Activated CD4-positive, alpha-beta T cell treated with anti-CD3 and anti-CD28 coated beads for 36 hours (primary cell): ENCODE results near the gene RAD51B. TPM values are rescaled to one million over a fixed set of nuclear protein-coding genes. Genes with fewer than 3 reads are reported as not detected.

ENCODE experiments used
- ATAC-seq: fragments of 200-7000 bp; cut with Tn5 transposase; one replicate; pipeline ENCODE4 v1.10.0; 2021; ENCODE audit warnings: mild to moderate bottlenecking, moderate library complexity
- CTCF ChIA-PET: fragments of 350-600 bp; sonication (Branson Sonifier 250); formaldehyde crosslinking; loops from one replicate; lab custom pipeline; 2021; ENCODE audit warnings: antibody characterized with exemption; lab: Charles Lee
- POLR2A ChIA-PET: fragments of 350-600 bp; sonication (Branson Sonifier 250); formaldehyde crosslinking; loops from one replicate; lab custom pipeline; 2021; ENCODE audit warnings: antibody characterized with exemption, inconsistent platforms; lab: Charles Lee
- DNase-seq: peaks from one replicate; pipeline ENCODE4 v3.0.0-alpha.2; 2020
- H3K27ac Mint-ChIP-seq: one replicate; pipeline ENCODE4 v1.8.0; 2021; ENCODE audit warnings: mixed read lengths
- H3K27me3 Mint-ChIP-seq: one replicate; pipeline ENCODE4 v1.8.0; 2021; ENCODE audit warnings: mixed read lengths
- H3K36me3 Mint-ChIP-seq: one replicate; pipeline ENCODE4 v1.8.0; 2021; ENCODE audit warnings: low read depth, mixed read lengths
- H3K4me1 Mint-ChIP-seq: one replicate; pipeline ENCODE4 v1.8.0; 2021; ENCODE audit warnings: mixed read lengths
- H3K4me3 Mint-ChIP-seq: one replicate; pipeline ENCODE4 v1.8.0; 2021; ENCODE audit warnings: mild to moderate bottlenecking, moderate library complexity, mixed read lengths
- H3K9me3 Mint-ChIP-seq: one replicate; pipeline ENCODE4 v1.8.0; 2021; ENCODE audit warnings: low read depth, mixed read lengths
- intact Hi-C, 2 experiments: fragments of 100-400 bp; cut with DNase I in 1 of 2; cut with micrococcal nuclease in 1 of 2; formaldehyde crosslinking; loops; one replicate each; pipeline versions ENCODE4 v1.14.2 to v1.15.1; 2022 to 2024; cut with DNase I, micrococcal nuclease
- total RNA-seq, 2 experiments: library from RNA; stranded (reverse); gene quantifications; one replicate each; pipeline ENCODE4 v1.2.3, GENCODE V29; 2021

RAD51B gene
- total RNA-seq, 2 experiments from 2014 or later = 26.4 to 39.9 TPM

DNA sequence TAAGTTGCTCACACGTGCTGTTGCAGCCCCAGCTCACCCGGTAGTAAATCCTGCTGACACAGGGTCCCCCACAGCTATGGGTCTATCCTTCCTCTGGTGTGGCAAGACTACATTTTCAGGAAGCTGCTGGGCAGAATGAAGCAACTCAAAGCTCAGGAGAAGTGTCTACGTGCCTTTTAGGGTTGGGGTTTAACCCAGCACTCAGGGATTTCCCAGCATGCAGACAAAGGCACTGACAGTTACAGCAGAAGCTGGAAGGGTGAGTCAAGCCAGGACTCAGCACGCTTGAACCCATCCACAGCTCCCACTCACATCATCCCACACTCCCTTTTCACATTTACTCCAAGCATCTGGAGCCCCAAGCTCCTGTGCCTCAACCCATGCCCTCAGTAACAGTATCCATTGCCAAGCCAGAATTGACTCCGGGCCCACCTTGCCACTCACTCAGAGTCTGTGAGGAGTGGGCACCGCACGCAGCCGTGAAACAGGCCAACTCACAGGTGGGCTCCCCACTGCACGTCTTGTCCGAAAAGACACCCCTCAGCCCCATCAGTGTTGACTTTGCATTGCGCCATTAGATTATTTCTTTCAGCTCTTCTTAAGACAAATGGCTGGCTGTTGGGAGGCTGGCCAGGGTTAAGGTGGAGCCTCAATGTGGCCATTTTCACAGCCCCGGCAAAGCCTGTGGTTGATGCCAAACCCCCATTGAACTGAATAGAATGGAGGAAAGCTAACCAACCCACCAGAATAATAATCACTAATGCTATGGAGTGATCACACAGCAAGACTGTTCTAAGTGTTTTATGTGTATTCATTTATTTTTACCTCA lies 913.7 kb downstream of the RAD51B start:
- intact Hi-C loops = loop anchor here in 1 of 2 experiments (5.0 kb wide), 2 partner anchors 46 to 54 kb away; no protein-coding TSS in a partner anchor
- H3K4me3 Mint-ChIP-seq = peak overlapping the region; percentile 38
- ChIA-PET POLR2A (no interaction called here), CTCF (interaction anchor here (0.6 to 1.9 kb wide), 7 partner anchors 14 to 729 kb away, joined by 3 to 8 read pairs (median 3); no protein-coding TSS in a partner anchor)
- H3K9me3 Mint-ChIP-seq = no peaks in the 10 kb centered on the region
- H3K4me1 Mint-ChIP-seq = peaks cover 56% of the 10 kb centered on the region
- H3K27ac Mint-ChIP-seq = peak overlapping the region; percentile 81
- peaks cover 1% of the 10 kb centered on the region for H3K36me3 Mint-ChIP-seq
- H3K27me3 Mint-ChIP-seq = no peaks in the 10 kb centered on the region
- DNase-seq = peak; percentile 67
- ATAC-seq = peak; percentile 83

DNA sequence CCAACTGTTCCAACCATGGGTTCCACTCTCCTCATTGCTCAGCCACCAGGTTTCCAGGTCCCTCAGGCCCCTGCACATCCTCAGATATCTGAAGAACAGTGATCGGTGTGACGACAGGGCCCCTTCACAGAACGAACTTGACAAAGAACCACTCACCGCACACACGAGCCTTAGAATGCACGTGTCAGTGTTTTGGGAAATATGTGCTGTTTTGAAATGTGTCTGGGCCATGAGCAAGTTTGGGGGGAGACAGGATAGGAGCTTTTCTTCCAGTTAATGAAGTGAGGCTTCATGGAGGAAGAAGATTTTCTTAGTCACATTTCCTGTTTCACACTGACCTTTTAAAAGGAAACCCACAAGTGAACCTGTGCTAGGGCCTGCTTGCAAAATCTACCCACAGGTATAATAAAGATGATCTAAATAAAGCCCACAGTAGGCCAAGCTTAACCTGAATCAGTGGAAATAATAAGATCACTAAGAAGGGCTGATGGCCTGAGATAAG lies 914.7 kb downstream of the RAD51B start:
- ChIA-PET POLR2A (interaction anchor here (0.6 kb wide), 1 partner anchor 61 kb away, joined by 3 read pairs; no protein-coding TSS in a partner anchor), CTCF (interaction anchor here (1.7 to 1.9 kb wide), 2 partner anchors 15 to 18 kb away, joined by 4 to 8 read pairs; no protein-coding TSS in a partner anchor)
- peak overlapping the region; percentile 85 for H3K27ac Mint-ChIP-seq
- no peak overlapping the region for H3K4me3 Mint-ChIP-seq
- no peaks in the 10 kb centered on the region for H3K27me3 Mint-ChIP-seq
- intact Hi-C loops = loop anchor here (1.0 to 5.0 kb wide), 5 partner anchors 47 to 55 kb away; no protein-coding TSS in a partner anchor
- H3K4me1 Mint-ChIP-seq = peaks cover 47% of the 10 kb centered on the region
- peaks cover 1% of the 10 kb centered on the region for H3K36me3 Mint-ChIP-seq
- no peaks in the 10 kb centered on the region for H3K9me3 Mint-ChIP-seq
- DNase-seq = peak; percentile 61
- peak; percentile 59 for ATAC-seq

DNA sequence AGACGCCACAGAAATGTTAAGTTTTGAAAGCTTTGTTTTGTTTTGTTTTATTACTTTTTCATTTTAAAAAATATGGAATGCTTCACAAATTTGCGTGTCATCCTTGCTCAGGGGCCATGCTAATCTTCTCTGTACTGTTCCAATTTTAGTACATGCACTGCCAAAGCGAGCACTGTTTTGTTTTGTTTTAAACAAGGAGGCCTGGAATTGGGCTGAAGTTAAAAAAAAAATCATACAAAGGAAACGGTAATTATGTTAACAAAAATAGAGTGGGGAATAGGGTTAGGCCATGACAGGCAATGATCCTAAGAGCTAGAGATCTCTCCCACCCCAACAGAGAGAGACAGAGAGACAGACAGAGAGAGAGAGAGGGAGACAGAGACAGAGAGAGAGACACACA lies 916.3 kb downstream of the RAD51B start:
- Mint-ChIP-seq H3K36me3 (peaks cover 1% of the 10 kb centered on the region), H3K4me1 (peaks cover 39% of the 10 kb centered on the region), H3K9me3 (no peaks in the 10 kb centered on the region), H3K27me3 (no peaks in the 10 kb centered on the region), H3K27ac (peak overlapping the region; percentile 26), H3K4me3 (no peak overlapping the region)
- intact Hi-C loops = loop anchor here in 1 of 2 experiments (2.0 kb wide), 2 partner anchors 45 to 53 kb away; no protein-coding TSS in a partner anchor
- ChIA-PET CTCF (interaction anchor here (0.7 kb wide), 2 partner anchors 10 to 82 kb away, joined by 3 to 4 read pairs; no protein-coding TSS in a partner anchor), POLR2A (interaction anchor here (0.7 kb wide), 1 partner anchor 66 kb away, joined by 8 read pairs; no protein-coding TSS in a partner anchor)
- ATAC-seq = no peak
- DNase-seq = no peak

DNA sequence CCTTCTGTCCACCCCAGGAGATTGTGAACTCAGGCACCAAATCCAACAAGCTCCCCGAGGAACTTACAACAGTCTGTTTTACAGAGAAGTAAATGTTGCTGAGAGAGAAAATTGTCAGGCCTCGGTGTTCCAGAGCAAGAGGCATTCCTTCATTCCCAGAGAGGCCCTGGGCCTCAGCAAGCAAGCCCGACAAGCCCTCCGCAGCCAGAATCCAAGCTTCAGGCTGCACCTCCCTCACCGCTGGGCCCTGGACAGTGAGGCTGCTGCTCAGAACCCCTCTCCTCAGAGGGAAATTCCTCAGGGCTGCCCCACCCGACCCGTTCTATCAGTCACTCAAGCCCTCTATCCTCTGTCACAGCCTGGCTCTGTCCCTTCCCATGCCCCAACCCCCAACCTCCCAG lies 916.9 kb downstream of the RAD51B start:
- POLR2A ChIA-PET = interaction anchor here (0.6 to 0.7 kb wide), 2 partner anchors 66 to 230 kb away, joined by 3 to 8 read pairs; no protein-coding TSS in a partner anchor
- intact Hi-C loops = no loop called here
- H3K4me1 Mint-ChIP-seq = peaks cover 39% of the 10 kb centered on the region
- DNase-seq (no peak), ATAC-seq (no peak)
- H3K27me3 Mint-ChIP-seq = no peaks in the 10 kb centered on the region
- peaks cover 2% of the 10 kb centered on the region for H3K9me3 Mint-ChIP-seq
- CTCF ChIA-PET = interaction anchor here (0.7 kb wide), 2 partner anchors 39 to 82 kb away, joined by 3 to 4 read pairs; no protein-coding TSS in a partner anchor
- peaks cover 1% of the 10 kb centered on the region for H3K36me3 Mint-ChIP-seq
- peak overlapping the region; percentile 26 for H3K27ac Mint-ChIP-seq
- H3K4me3 Mint-ChIP-seq = no peak overlapping the region

DNA sequence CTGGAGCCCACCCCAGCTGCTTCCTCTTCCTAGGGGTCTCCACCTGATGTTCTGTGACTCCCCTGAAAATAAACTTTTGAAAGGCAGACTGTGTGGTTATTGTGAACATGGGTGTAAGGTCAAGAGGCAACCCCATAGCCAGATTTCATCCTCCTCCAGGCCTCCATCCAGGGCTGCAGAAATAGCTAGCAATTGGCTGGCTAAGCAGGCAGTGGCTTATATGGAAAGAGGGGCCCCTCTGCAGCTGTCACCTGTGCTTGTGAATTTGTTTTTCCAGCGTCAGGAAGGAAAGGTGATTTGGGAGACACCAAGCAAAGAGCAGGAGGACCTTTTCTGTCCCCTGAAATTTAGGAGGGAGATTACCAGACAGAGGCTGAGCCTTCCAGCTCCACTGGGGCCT lies 917.5 kb downstream of the RAD51B start:
- ChIA-PET CTCF (interaction anchor here (0.7 kb wide), 1 partner anchor 39 kb away, joined by 3 read pairs; no protein-coding TSS in a partner anchor), POLR2A (interaction anchor here (0.6 kb wide), 1 partner anchor 328 kb away, joined by 4 read pairs; no protein-coding TSS in a partner anchor)
- no peak overlapping the region for H3K4me3 Mint-ChIP-seq
- H3K4me1 Mint-ChIP-seq = peaks cover 36% of the 10 kb centered on the region
- intact Hi-C loops = no loop called here
- ATAC-seq = no peak
- H3K9me3 Mint-ChIP-seq = peaks cover 2% of the 10 kb centered on the region
- DNase-seq = no peak
- H3K27me3 Mint-ChIP-seq = no peaks in the 10 kb centered on the region
- no peak overlapping the region for H3K27ac Mint-ChIP-seq
- peaks cover 1% of the 10 kb centered on the region for H3K36me3 Mint-ChIP-seq

DNA sequence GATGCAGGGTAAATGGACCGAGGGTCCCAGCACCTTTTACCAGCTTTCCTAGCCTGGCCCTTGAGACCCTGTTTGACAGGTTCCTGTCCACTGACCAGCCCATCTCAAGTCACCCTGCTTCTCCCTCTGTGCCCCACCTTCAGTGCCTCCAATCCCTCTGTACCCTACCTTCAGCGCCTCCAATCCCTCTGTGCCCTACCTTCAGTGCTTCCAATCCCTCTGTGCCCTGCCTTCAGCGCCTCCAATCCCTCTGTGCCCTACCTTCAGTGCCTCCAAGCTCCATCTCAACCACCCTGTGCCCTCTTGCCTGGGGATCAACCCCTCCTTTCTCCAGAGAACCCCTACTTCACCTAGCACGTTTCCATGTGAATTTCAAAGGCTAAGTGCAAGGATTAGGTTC lies 919.0 kb downstream of the RAD51B start:
- ATAC-seq (no peak), DNase-seq (no peak)
- intact Hi-C loops = no loop called here
- no peaks in the 10 kb centered on the region for H3K27me3 Mint-ChIP-seq
- no peak overlapping the region for H3K4me3 Mint-ChIP-seq
- CTCF ChIA-PET = interaction anchor here (0.9 kb wide), 1 partner anchor 42 kb away, joined by 4 read pairs; no protein-coding TSS in a partner anchor
- peaks cover 1% of the 10 kb centered on the region for H3K36me3 Mint-ChIP-seq
- H3K4me1 Mint-ChIP-seq = peaks cover 22% of the 10 kb centered on the region
- H3K27ac Mint-ChIP-seq = no peak overlapping the region
- peaks cover 2% of the 10 kb centered on the region for H3K9me3 Mint-ChIP-seq
- POLR2A ChIA-PET = no interaction called here

DNA sequence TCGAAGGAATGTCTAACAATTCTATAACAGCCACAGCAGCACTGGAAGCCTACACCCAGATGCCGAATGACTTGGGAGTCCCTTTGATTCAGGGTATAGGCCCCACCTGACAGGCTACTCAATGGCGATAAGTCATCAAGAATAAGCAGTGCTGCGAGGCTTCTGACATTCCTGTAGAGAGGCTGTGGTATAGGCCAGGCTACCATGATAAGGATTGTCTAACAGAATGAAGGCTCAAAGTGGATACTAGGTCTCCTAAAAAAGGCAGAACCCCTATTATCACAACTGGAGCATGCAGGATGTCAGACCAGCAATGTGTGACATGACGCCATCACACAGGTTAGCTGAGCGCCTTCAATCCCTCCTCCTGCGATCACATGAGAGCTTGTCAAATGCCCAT lies 920.1 kb downstream of the RAD51B start:
- H3K9me3 Mint-ChIP-seq = peaks cover 2% of the 10 kb centered on the region
- ChIA-PET POLR2A (interaction anchor here (0.6 kb wide), 1 partner anchor 367 kb away, joined by 5 read pairs; no protein-coding TSS in a partner anchor), CTCF (no interaction called here)
- peaks cover 10% of the 10 kb centered on the region for H3K4me1 Mint-ChIP-seq
- ATAC-seq = no peak
- intact Hi-C loops = no loop called here
- no peak overlapping the region for H3K27ac Mint-ChIP-seq
- H3K27me3 Mint-ChIP-seq = no peaks in the 10 kb centered on the region
- peaks cover 1% of the 10 kb centered on the region for H3K36me3 Mint-ChIP-seq
- no peak overlapping the region for H3K4me3 Mint-ChIP-seq
- no peak for DNase-seq

DNA sequence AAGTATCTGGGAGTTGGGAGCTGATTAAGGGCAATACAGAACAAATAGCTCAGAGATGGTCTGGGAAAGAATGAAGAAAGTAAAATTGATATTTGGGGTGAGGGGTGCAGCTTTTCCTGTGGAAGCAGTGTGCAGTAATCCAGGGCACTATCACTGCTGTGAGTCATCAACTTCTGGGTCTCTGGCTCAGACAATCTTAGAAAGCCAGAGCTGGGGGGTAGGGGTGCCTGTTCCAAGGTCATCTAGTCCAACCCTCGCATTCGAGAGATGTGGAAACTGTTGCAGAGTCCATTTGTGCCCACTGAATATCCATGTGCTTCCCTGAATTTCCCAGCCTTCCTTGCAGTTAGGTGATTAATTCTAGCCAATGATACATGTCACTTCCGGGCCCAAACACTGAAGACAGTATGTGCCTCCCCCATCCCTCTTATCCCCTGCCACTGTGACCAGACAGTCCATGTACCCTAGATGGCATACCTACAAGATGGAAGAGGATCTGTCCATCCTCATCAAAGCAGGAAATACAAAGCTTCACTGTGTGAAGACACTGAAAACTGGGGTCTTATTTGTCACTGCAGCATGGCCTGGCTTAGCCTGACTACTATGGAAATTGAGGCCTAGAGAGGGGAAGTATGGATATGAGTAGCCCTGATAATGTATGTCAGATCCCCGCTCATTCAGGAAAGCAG lies 921.4 kb downstream of the RAD51B start:
- H3K27me3 Mint-ChIP-seq = no peaks in the 10 kb centered on the region
- CTCF ChIA-PET = no interaction called here
- H3K9me3 Mint-ChIP-seq = peaks cover 2% of the 10 kb centered on the region
- DNase-seq = no peak
- ATAC-seq = no peak
- intact Hi-C loops = no loop called here
- no peak overlapping the region for H3K4me3 Mint-ChIP-seq
- peaks cover 3% of the 10 kb centered on the region for H3K4me1 Mint-ChIP-seq
- no peak overlapping the region for H3K27ac Mint-ChIP-seq
- no peaks in the 10 kb centered on the region for H3K36me3 Mint-ChIP-seq
- POLR2A ChIA-PET = no interaction called here

DNA sequence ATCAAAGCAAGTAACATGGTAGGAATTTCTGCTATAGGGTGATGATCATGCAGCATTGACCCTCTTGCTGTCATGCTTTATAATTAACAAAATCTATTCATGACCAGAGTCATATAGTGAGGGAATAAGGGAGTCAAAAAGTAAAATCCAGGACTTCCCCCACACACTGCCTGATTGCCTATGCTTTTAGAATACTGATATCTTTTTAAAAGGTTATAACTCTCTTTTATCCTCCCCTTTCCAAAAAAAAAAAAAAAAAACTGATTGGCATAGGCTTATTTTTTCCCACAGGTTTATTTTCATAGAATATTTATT lies 921.9 kb downstream of the RAD51B start:
- H3K9me3 Mint-ChIP-seq = peaks cover 2% of the 10 kb centered on the region
- H3K27me3 Mint-ChIP-seq = no peaks in the 10 kb centered on the region
- H3K27ac Mint-ChIP-seq = no peak overlapping the region
- intact Hi-C loops = no loop called here
- H3K4me1 Mint-ChIP-seq = no peaks in the 10 kb centered on the region
- ChIA-PET POLR2A (no interaction called here), CTCF (interaction anchor here (0.7 kb wide), 1 partner anchor 270 kb away, joined by 3 read pairs; no protein-coding TSS in a partner anchor)
- ATAC-seq (no peak), DNase-seq (no peak)
- H3K36me3 Mint-ChIP-seq = no peaks in the 10 kb centered on the region
- no peak overlapping the region for H3K4me3 Mint-ChIP-seq

DNA sequence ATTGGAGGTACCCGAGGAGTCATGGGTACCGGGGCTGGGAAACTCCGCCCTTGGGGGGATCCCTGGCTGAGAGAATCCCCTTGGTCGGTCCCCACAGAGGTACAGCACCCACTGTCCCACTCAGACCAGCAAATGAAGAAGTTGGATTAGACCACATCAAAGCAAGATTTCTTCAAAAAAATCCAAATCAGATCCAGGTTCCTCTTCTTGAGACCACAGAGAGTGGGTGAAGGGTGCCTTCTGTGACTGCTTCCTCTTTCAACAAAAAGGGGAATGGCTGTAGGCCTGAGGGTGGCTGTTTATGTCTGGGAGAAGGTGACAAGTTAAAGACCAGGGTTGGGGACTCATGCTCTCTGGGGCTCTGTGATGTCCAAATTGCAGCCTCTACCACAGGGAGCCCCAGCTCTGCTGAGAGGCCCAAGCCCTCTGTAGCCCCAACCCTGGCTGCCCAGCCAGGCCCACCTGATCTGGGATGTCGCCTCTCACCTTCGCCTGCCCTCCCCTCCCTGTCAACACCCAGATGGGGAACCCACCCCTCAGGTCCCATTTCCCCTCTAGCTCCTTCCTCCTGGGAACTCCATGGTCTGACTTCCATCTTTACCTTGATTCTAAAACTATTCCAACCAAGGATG lies 922.4 kb downstream of the RAD51B start:
- ATAC-seq (no peak), DNase-seq (no peak)
- ChIA-PET CTCF (interaction anchor here (0.6 to 0.7 kb wide), 2 partner anchors 270 to 491 kb away, joined by 3 read pairs; no protein-coding TSS in a partner anchor), POLR2A (no interaction called here)
- H3K36me3 Mint-ChIP-seq = no peaks in the 10 kb centered on the region
- H3K9me3 Mint-ChIP-seq = peaks cover 2% of the 10 kb centered on the region
- H3K27ac Mint-ChIP-seq = no peak overlapping the region
- intact Hi-C loops = no loop called here
- H3K4me3 Mint-ChIP-seq = no peak overlapping the region
- no peaks in the 10 kb centered on the region for H3K4me1 Mint-ChIP-seq
- H3K27me3 Mint-ChIP-seq = no peaks in the 10 kb centered on the region
